GM19455 (cell line): ENCODE results near the gene RELL1.

Experiments used
- ATAC-seq: cut with Tn5 transposase; IDR thresholded peaks from one replicate; pipeline ENCODE4 v1.9.1; 2021; ENCODE audit not compliant: unreplicated experiment

Gene RELL1

GRCh38 chr4:37603711-37604110 lies 82.5 kb downstream of the RELL1 start:
- ATAC-seq: no peak

DNA sequence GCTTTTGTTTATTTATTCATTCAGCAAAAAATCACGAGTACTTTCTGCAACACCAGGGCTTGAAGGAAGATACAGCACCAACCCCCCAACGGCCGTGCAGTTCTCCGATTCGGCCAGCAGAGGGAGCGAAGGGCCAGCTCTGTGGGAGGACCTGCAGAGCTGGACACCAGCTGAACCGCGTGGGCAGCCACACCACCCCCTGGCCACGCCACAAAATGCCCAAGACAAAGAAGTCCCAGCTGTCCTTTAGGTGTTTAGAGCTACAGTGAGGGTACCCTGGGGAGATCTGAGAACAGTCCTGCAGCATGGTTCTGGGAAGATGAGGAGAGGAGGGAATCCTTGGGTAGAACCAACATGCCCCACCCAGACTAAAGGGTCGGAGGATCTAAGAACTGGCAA lies 83.1 kb downstream of the RELL1 start:
- peak; percentile 88 for ATAC-seq

DNA sequence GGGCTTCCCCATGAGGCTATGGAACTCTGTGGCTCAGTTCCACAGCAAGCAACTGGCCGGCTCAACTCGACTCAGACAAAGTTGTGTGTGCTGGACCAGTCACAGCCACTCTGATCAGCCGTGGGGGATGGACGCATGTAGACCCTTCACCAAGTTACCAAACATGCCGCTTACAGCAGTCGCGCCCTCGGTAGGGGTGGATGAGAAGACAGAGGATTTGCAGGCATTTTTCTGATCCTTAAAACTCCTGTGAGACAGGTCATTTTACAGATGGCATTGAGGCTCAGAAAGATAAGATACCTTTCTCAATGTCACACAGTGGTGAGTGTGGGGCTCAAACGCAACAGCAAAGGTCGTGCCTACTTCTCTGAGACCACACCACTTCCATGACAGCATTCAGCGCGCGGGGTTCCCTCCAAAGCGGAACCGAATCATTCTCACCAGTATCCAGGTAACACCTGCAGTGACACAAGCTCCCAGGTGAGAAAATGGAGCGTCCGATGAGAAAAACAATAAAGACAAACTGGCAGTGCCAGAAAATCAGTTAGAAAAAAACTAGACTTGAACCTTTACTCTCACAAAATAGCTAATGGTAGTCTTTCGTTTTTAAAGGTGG lies 83.6 kb downstream of the RELL1 start:
- no peak for ATAC-seq

DNA sequence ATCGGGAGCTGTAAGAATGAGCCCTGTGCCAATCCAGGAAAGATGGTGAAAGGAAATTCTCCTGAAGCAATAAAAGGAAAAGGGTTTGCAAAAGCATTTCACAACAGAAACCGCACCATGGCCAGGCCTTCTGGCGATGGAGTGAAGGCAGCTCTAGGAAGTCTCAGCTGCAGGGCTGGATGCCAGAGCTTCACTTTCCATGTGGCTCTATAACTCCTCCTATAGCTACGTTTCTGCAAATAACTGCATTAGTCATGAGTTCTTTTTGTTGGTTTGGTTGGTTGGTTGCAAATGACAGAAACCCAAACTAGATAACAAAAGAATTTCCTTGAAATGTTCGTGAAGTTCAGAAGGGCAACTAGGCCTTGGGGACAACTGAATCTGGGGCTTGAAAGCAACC lies 84.6 kb downstream of the RELL1 start:
- ATAC-seq: no peak

DNA sequence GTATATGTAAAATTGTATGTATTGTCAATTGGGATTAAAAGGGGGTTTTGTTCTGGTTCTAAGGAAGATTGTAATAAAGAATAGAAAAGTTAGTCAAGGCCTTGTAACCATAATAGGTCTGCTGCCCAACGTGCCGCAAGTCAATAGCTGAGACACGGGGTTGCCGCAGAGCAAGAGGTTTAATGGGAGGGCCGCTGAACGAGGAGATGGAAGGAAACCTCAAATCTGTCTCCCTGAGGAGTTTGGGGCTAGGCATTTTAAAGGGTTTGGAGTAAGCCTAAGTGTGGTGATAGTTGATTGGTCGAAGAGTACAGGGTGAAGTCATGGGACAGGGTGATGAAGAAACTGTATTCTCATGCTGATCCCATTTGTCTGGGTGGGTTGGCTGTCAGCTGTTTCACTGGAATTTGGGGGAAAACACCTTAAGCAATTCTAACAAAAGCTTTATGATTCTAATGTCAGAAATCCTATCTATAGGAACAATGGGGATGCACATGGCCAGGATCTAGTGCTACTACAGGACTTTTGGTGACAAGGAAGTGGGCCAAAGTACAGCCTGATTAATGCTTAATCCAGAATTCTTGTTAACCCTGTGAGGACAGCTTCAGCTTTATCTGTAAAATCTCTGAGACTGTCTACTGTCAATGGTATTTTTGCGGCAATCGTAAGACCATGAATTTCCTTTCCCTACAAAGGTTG lies 86.9 kb downstream of the RELL1 start:
- no peak for ATAC-seq

GRCh38 chr4:37597034-37597433 lies 89.1 kb downstream of the RELL1 start:
- ATAC-seq: no peak

DNA sequence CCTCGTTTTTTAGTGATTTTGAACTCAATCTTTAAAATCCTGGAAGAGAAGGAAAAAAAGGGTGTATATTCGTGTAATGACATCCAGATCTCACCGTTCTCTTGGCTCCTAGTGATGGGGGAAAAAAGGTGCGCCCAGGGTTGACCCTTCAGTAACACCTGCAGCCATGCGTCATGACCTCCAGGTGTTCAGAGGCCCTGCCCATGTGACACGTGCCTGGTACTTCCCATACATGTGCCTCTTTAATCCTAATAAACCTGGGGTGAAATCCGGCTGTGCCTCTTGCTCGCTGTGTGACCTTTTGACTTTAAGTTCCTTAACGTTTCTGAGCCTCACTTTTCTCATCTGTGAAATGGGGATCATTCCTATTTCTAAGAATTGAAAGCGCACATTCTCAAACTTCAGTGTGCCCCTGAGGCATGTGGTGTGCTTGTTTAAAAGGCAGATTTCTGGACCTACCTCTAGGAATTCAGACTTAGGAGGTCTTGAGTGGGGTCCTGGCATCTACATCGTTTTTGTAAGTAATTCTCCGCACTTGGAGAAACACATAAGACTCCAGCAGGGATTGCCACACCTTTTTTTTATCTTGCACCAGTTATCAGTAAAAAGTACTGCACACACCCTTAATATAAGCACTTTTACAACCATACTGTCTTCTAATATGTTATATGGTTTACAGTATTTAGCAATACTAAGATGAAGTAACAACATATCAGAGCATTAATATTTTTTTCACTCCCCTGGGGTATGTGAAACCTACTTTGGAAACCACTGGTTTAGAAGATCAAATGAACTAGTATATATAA lies 90.1 kb downstream of the RELL1 start:
- ATAC-seq: no peak

- no peak for ATAC-seq
These were observed 92.1 kb downstream of the RELL1 start for GRCh38 chr4:37594099-37594498.

GRCh38 chr4:37591349-37591748 lies 94.8 kb downstream of the RELL1 start:
- ATAC-seq: no peak

DNA sequence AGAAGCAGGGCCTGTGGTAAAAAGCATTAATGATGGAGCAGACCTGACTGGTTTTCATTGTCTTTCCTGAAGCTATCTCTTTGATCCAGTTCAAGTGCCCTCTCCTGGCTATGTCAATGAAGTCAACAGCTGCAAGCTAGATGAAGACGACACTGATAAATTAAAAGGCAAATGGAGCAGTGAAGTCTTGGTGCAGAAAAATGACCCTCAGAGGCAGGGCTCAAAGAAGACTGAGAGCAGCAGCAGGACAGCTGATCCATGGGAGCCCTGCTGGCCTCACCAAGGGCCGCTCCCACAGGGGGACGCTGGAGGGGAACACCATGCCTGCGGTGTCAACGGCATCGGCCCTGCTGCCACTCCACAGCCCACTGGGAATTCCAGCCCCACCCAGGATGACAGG lies 96.2 kb downstream of the RELL1 start:
- ATAC-seq: no peak

DNA sequence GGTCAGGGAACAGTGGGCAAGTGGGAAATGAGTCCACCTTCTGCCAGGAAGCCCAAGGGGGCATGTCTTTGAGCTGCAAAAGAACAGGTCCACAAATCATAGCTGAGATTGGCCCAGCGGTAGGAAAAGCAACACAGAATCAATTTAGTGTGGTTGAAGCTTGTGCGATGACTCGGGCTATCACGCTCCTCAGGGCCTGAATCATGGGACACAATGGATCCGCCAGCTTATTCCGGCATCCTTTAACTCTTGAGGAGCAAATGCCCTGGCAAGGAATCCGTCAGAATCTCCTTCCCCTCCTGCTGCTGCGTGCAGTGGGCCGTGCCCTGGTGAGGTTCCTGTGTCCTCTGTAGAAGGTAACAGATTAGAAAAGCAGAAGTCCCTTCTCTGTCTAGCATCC lies 98.0 kb downstream of the RELL1 start:
- ATAC-seq: no peak

DNA sequence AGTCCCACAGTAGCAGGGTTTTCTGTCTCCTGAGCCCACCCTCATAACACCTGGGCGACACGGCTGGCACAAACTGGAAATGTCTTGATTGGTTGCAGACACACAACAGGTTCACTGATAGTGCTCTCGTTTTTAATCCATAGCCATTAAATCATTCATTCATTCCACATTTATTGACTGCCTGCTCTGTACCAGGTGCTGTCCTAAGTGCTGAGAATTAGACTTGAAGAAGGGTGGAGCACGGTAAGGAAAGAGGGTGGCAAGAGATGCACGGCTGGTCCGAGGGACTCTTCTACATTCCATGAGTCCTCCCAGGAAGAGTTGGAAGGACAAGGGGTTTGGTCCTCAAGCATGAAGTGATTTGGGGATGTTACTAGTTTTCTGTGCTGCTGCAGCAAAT lies 100.0 kb downstream of the RELL1 start:
- ATAC-seq: no peak

DNA sequence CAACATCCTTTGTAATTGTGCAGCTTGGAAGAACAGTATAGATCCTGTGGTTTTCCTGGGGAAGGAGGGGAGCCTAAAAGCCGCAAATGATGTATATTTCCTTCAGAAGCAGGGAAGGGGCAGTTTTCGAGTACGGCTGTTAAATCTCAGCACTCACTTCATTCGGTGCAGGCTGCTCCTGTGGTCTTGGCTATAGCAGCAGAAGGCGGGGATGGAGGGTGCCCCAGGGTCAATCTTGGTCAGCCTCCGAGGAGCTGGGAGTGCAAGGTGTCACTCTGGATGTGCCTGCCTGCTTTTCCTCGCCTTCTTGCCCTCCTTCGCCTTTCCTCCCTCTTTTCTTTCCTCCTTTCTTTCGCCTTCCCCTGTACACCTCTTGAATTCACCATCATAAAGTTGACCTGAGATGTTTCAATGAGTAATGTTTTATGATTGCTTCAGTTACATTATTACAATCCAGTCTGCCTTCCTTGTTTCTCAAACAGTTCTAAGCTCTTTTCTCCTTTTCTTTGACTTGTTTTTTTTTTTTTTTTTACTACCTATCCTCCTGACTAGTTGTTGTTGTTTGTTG lies 101.6 kb downstream of the RELL1 start:
- ATAC-seq: no peak

- ATAC-seq: no peak
These were observed 102.1 kb downstream of the RELL1 start for GRCh38 chr4:37584071-37584470.

DNA sequence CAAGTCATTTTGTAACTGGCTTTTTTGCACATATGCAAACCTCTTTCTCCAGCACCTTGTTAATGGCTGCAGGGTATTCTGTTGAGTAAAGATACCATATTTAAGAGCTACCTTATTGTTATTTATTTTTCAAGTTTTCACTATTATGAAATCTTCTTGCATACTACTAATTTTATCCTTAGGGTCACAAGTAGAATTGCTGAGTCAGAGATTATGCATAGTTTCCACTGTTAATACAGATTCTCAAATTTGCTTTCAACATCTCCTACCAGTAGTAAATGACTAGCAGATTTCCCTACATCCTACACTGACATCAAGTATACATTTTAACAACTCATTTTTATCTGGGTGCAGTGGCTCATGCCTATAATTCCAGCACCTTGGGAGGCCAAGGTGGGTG lies 112.6 kb downstream of the RELL1 start:
- no peak for ATAC-seq

- no peak for ATAC-seq
These were observed 117.7 kb downstream of the RELL1 start for GRCh38 chr4:37568489-37568888.

- no peak for ATAC-seq
These were observed 118.3 kb downstream of the RELL1 start for GRCh38 chr4:37567836-37568235.

GRCh38 chr4:37562592-37562991 lies 123.6 kb downstream of the RELL1 start:
- ATAC-seq: no peak

DNA sequence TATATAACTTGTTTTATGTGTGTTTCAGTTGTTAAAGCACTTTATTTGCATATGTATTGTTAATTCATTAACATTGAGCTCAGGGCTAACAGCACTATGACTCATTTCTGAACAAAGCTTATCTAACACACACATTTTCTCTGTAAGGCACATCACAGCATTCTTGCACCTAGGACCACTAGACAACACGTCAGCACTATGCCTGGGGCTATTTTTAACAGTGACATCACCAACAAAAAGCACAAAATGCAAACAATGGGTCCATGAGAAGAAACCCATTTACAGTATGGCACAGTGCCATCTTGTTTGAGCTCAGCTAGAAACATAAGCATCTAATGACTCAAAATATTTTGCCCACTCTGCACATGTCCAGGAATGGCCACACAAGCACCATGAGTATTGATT lies 124.4 kb downstream of the RELL1 start:
- peak; percentile 86 for ATAC-seq

DNA sequence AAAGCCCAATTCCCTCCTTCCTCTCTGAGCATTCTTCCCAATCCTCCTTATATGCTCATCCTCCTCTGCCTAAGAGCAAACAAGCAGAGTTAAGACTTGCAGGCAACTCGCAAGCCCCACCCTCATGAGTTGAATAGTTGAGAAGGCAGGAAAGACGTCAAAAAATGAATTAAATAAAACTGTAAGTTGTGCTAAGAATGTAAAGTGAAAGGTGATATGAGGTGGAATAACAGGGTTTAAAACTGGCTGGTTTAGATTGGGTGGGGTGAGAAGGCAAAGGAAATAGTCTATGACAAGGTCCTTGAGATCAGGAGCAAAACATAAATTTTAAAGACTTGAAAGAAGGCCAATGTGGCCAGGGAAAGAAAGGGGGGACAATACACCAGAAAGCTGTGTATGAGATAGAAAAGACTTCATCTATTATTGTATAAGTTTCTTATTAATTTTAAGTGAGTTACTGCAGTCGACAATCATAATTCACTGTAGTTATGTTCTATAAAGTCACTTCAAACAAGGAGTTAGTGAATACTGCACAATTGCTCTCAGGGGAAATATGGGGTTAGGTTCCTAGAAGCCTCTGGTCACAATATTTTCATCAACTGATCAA lies 124.9 kb downstream of the RELL1 start:
- ATAC-seq: no peak
